Heart right ventricle (tissue), 16 donors: ENCODE measurements around the gene CYP4F2. TPM values are rescaled to one million over a fixed set of nuclear protein-coding genes. Genes with fewer than 3 reads are reported as not detected.
"Not testable (repeated sequence)": the region's sequence is repeated elsewhere in the genome, so short reads cannot be mapped to it uniquely, and the experiment has no call there.

Experiments used
- ATAC-seq, 8 donors: fragments of 200-7000 bp; cut with Tn5 transposase; one replicate each; pipeline ENCODE4 v1.9.1; 2020; ENCODE audit warnings: mild to moderate bottlenecking in 8 of 8, moderate library complexity in 8 of 8, moderate number of reproducible peaks in 1 of 8
- DNase-seq, 2 donors: peaks; one replicate each; pipeline ENCODE4 v3.0.0-alpha.2; 2020
- H3K27ac ChIP-seq, 10 donors: fragments of 200-600 bp; sonication (generic) in 2 of 10; one replicate each; pipeline versions ENCODE4 v1.5.0 to v1.8.0; 2020 to 2022; ENCODE audit warnings: mild to moderate bottlenecking in 3 of 10
- H3K27me3 ChIP-seq, 7 donors: fragments of 200-600 bp; one replicate each; pipeline ENCODE4 v1.8.0; 2021 to 2022; ENCODE audit warnings: mild to moderate bottlenecking in 2 of 7
- H3K36me3 ChIP-seq, 9 donors: fragments of 200-600 bp; sonication (generic) in 1 of 9; one replicate each; pipeline versions ENCODE4 v1.5.0 to v1.8.0; 2020 to 2022; ENCODE audit warnings: mild to moderate bottlenecking in 2 of 9
- H3K4me1 ChIP-seq, 9 donors: fragments of 200-600 bp; sonication (generic) in 1 of 9; one replicate each; pipeline versions ENCODE4 v1.5.0 to v1.8.0; 2020 to 2022; ENCODE audit warnings: mild to moderate bottlenecking in 4 of 9
- H3K4me3 ChIP-seq, 10 donors: fragments of 200-600 bp; sonication (generic) in 2 of 10; one replicate each; pipeline versions ENCODE4 v1.5.0 to v1.8.0; 2020 to 2022; ENCODE audit warnings: mild to moderate bottlenecking in 7 of 10, moderate library complexity in 2 of 10
- H3K9me3 ChIP-seq, 11 donors: fragments of 200-600 bp in 10 of 11; sonication (generic) in 2 of 11; one replicate each; pipeline versions ENCODE4 v1.5.0 to v1.8.0; 2013 to 2022; ENCODE audit warnings: mild to moderate bottlenecking in 2 of 11, control low read depth in 1 of 11, moderate library complexity in 1 of 11
- CTCF ChIP-seq, 9 donors: fragments of 200-600 bp; sonication (generic) in 2 of 9; IDR thresholded peaks; one replicate each; pipeline versions ENCODE4 v1.5.0 to v1.8.0; 2021 to 2022; ENCODE audit warnings: antibody characterized with exemption in 9 of 9, mild to moderate bottlenecking in 5 of 9, moderate library complexity in 1 of 9
- WGBS, 2 donors: extraction: QIAGEN DNeasy Blood & Tissue Kit; methylation state at CpG; one replicate each; pipeline ENCODE4 v1.1.7; 2013; ENCODE audit warnings: inconsistent platforms in 1 of 2; 5-methylcytosine and 5-hydroxymethylcytosine counted together
- intact Hi-C, 10 donors: fragments of 100-400 bp; cut with DNase I; formaldehyde crosslinking; loops; one replicate each; pipeline versions ENCODE4 v1.11.1 to v1.14.2; 2022
- polyA plus RNA-seq, 2 donors: library from polyadenylated mRNA; stranded (reverse); fragments of 200-250 nt; gene quantifications; one replicate each; pipeline ENCODE4 v1.2.3, GENCODE V29; 2013
- total RNA-seq, 10 donors: library from RNA; stranded (reverse); fragmentation: NEBNext Ultra II Directional in 3 of 10; extraction: Animal tissue kit (Norgen Biotek cat#: 25700) in 3 of 10; gene quantifications; one replicate each; pipeline versions ENCODE4 v1.2.1 to v1.2.4, GENCODE V29; 2021 to 2023
- donor health status: Arrhythmogenic right ventricular cardiomyopathy.
- donor health status: ischemic (EF 13 %, LVEDD 7.1; RV severe dilation, severe dysfunction).
- donor health status: healthy with polysubstance abuse.
- donor health status: DM: no; HTN: yes; CAD: no.
- donor health status: DM: no; HTN: no; CAD: no.
- donor health status: ischemic (EF 25% LVEDD 6.9; RV normal size, moderate dysfunction).
- donor health status: ischemic (EF 25% LVEDD 5.7; RV mildly dilated, moderate dysfunction).
- donor health status: healthy.
- donor health status: DM: yes; HTN: yes; CAD: no.
- donor health status: Ischemic cardiomyopathy.
- donor health status: ischemic (EF 35%, LVEDD 5.7; RV mildly dilated, moderate dysfunction).
- donor health status: nonischemic (EF 11% LVEDD 7.7; RV severe dilation, severe dysfunction).
- donor health status: DM: yes; HTN: yes; CAD: no.
- donor health status: PGD.
- donor health status: ischemic (EF 29% LVEDD 5.4; RV normal size, mild dysfunction).
- donor health status: nonischemic (EF 23%, LVEDD 6.1; RV moderate dilation, normal function).

Gene CYP4F2
- total and polyA plus RNA-seq, 12 donors = not detected

GRCh38 chr19:15892012-15892411 lies 5.9 kb downstream of the CYP4F2 start:
- no peak for TF ChIP-seq CTCF (IDR thresholded peaks at IDR 0.05)
- 68 to 73% methylated on average over 6 of the region's 6 CpGs for WGBS, 2 donors
- H3K27ac ChIP-seq = no peak overlapping the region
- intact Hi-C loops = no loop called here
- peaks cover 0 to 3% (median 0%) of the 10 kb centered on the region in 11 donors for H3K9me3 ChIP-seq
- H3K27me3 ChIP-seq = peaks cover 0 to 22% (median 11%) of the 10 kb centered on the region in 7 donors
- ATAC-seq = no peak
- no peaks in the 10 kb centered on the region for H3K36me3 ChIP-seq
- H3K4me1 ChIP-seq = no peaks in the 10 kb centered on the region
- DNase-seq = no peak
- no peak overlapping the region for H3K4me3 ChIP-seq

GRCh38 chr19:15891434-15891833 lies 6.4 kb downstream of the CYP4F2 start:
- no peaks in the 10 kb centered on the region for H3K36me3 ChIP-seq
- H3K4me1 ChIP-seq = no peaks in the 10 kb centered on the region
- H3K27me3 ChIP-seq = peaks cover 0 to 22% (median 11%) of the 10 kb centered on the region in 7 donors
- peaks cover 0 to 3% (median 0%) of the 10 kb centered on the region in 11 donors for H3K9me3 ChIP-seq
- 67 to 75% methylated on average over 6 of the region's 6 CpGs for WGBS, 2 donors
- DNase-seq (no peak), ATAC-seq (no peak)
- TF ChIP-seq CTCF (IDR thresholded peaks at IDR 0.05) = no peak
- intact Hi-C loops = no loop called here
- no peak overlapping the region for H3K4me3 ChIP-seq
- no peak overlapping the region for H3K27ac ChIP-seq

- H3K9me3 ChIP-seq, ATAC-seq, H3K27ac ChIP-seq, H3K4me1 ChIP-seq, DNase-seq, H3K36me3 ChIP-seq, intact Hi-C loops, H3K4me3 ChIP-seq: not testable (repeated sequence)
- 80 to 81% methylated on average over 9 of the region's 9 CpGs for WGBS, 2 donors
- peaks cover 0 to 22% (median 15%) of the 10 kb centered on the region in 7 donors for H3K27me3 ChIP-seq
Measured at GRCh38 chr19:15889339-15889738, 8.5 kb downstream of the CYP4F2 start.

GRCh38 chr19:15885919-15886318 lies 12.0 kb downstream of the CYP4F2 start:
- Histone ChIP-seq H3K4me3 (no peak overlapping the region), H3K9me3 (peaks cover 0 to 1% (median 0%) of the 10 kb centered on the region in 11 donors), H3K36me3 (no peaks in the 10 kb centered on the region), H3K27ac (no peak overlapping the region), H3K27me3 (peaks cover 0 to 31% (median 13%) of the 10 kb centered on the region in 7 donors), H3K4me1 (no peaks in the 10 kb centered on the region)
- intact Hi-C loops = no loop called here
- DNase-seq (no peak), ATAC-seq (no peak)
- TF ChIP-seq CTCF (IDR thresholded peaks at IDR 0.05) = no peak
- WGBS, 2 donors = 71 to 72% methylated on average over 7 of the region's 7 CpGs

- 65 to 68% methylated on average over 3 of the region's 3 CpGs for WGBS, 2 donors
- Histone ChIP-seq H3K9me3 (peaks cover 0 to 4% (median 0%) of the 10 kb centered on the region in 11 donors), H3K4me3 (no peak overlapping the region), H3K27me3 (peaks cover 0 to 34% (median 19%) of the 10 kb centered on the region in 7 donors), H3K36me3 (no peaks in the 10 kb centered on the region), H3K27ac (no peak overlapping the region), H3K4me1 (no peaks in the 10 kb centered on the region)
- intact Hi-C loops = no loop called here
- ATAC-seq = no peak
- DNase-seq = no peak
- no peak for TF ChIP-seq CTCF (IDR thresholded peaks at IDR 0.05)
Measured at GRCh38 chr19:15885167-15885566, 12.7 kb downstream of the CYP4F2 start.

- intact Hi-C loops, H3K27ac ChIP-seq, H3K9me3 ChIP-seq, DNase-seq, H3K4me3 ChIP-seq, H3K36me3 ChIP-seq, H3K4me1 ChIP-seq, ATAC-seq: not testable (repeated sequence)
- peaks cover 0 to 44% (median 23%) of the 10 kb centered on the region in 7 donors for H3K27me3 ChIP-seq
- WGBS, 2 donors = 73 to 79% methylated on average over 3 of the region's 3 CpGs
Measured at GRCh38 chr19:15883329-15883728, 14.5 kb downstream of the CYP4F2 start.
